GM21447 (cell line): ENCODE data around the gene PEX13.
"Not testable (repeated sequence)": the region's sequence is repeated elsewhere in the genome, so short reads cannot be mapped to it uniquely, and the experiment has no call there.

Experiments
- ATAC-seq: cut with Tn5 transposase; IDR thresholded peaks from one replicate; pipeline ENCODE4 v1.9.1; 2021; ENCODE audit not compliant: unreplicated experiment

Gene PEX13

GRCh38 chr2:61006486-61007105 lies 10.9 kb upstream of the PEX13 start:
- ATAC-seq: no peak

DNA sequence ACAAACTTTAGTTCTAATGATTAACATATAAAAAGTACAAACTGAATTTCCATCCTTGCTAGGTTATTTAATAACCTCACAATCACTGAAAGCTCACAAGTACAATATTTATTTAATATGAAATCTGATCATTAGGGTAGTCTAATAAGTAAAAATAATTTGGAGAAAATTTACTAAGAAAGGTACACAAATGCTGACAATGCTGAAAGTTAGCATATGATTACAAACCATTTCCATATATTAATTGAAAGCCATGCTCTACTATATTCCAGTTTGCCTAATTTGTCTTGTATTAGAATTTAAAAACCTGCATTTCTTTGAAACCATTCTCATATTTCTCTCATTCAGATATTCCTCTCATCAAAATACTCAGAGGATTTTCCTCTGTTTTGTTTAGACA lies 8.2 kb upstream of the PEX13 start:
- no peak for ATAC-seq

DNA sequence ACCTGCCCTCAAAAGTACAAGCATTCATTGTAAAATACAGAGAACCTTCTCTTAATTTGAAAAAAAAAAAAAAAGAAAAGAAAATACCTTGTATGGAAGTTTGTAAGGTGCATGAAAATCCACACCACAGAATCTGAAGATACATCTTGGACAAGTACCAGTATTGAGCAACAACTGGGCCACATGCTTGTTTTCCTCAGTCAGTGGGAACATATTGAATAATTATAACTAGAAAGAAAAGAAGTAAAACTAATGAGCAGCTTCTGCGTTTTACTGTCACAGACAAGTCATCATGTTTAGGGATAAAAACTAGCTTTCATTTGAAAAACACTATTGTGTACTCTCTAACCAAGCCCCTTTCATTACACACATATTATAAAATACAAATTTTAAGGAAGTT lies 5.8 kb upstream of the PEX13 start:
- ATAC-seq: no peak

DNA sequence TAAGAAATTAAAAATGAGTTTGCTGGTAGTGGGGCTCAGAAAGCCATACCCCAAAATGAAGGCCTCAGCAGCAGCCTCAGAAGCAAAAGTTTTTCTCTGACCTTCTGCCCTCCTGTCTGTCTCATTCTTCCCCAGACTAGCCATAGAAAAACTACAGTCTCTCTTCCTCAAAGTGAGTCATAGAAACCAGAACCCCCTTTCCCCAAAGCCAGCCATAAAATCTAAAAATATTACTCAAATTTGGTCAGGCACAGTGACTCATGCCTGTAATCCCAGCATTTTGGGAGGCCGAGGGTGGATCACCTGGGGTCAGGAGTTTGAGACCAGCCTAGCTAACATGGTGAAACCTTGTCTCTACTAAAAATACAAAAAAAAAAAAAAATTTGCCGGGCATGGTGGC lies 5.2 kb upstream of the PEX13 start:
- not testable (repeated sequence) for ATAC-seq

GRCh38 chr2:61013382-61013781 lies 4.1 kb upstream of the PEX13 start:
- no peak for ATAC-seq

DNA sequence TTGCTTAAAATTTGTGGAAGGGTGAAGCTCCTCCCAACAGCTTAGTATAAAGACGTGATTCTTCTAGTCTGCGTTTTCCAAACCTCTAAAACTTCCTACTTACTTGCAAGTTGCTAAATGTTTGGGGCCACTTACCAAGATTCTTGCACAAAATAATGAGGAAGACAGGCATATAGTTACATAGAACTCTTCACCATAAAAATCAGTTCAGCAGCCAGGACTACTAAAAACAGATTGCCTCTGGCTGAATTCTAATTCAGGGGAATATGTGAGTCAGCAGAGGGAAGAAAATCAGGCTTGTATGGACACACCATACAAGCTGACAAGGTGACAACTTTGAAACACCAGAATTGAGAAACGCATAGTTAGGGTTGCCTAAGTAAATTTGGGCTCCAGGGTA lies 2.8 kb upstream of the PEX13 start:
- no peak for ATAC-seq

GRCh38 chr2:61015976-61016375 lies 1.5 kb upstream of the PEX13 start:
- no peak for ATAC-seq

- ATAC-seq: peak; percentile 17
These were observed 1.0 kb upstream of the PEX13 start for GRCh38 chr2:61016392-61017002.

GRCh38 chr2:61017003-61017555 lies 441 bp upstream of the PEX13 start:
- ATAC-seq: peak; percentile 54

- no peak for ATAC-seq
These were observed 817 bp downstream of the PEX13 start for GRCh38 chr2:61018318-61018755.

GRCh38 chr2:61018798-61019197 lies 1.3 kb downstream of the PEX13 start:
- ATAC-seq: no peak

DNA sequence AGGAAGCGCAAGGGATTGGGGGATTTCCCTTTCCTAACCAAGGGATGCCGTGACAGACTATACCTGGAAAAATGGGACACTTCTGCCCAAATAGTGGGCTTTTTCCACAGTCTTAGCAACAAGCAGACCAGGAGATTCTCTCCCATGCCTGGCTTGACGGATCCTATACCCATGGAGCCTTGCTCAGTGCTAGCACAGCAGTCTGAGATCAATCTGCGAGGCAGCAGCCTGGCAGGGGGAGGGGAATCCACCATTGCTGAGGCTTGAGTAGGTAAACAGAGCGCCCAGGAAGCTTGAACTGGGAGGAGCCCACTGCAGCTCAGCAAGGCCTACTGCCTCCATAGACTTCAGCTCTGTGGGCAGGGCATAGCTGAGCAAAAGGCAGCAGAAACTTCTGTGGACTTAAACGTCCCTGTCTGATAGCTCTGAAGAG lies 3.7 kb downstream of the PEX13 start:
- no peak for ATAC-seq

- no peak for ATAC-seq
These were observed 6.2 kb downstream of the PEX13 start for GRCh38 chr2:61023670-61024069.

DNA sequence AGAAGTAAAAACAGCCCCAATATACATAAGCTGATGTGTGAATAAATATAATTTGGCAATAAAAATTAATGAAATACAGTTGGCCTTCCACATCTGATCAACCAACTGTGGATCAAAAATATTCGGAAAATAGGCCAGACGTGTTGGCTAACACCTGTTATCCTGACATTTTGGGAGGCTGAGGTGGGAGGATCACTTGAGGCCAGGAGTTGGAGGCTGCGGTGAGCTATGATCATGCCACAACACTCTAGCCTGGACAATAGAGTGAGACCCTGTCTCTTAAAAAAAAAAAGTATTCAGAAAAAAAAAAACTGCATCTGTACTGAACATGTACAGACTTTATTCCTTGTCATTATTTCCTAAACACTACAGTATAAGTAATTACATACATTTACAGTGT lies 12.0 kb downstream of the PEX13 start:
- no peak for ATAC-seq

DNA sequence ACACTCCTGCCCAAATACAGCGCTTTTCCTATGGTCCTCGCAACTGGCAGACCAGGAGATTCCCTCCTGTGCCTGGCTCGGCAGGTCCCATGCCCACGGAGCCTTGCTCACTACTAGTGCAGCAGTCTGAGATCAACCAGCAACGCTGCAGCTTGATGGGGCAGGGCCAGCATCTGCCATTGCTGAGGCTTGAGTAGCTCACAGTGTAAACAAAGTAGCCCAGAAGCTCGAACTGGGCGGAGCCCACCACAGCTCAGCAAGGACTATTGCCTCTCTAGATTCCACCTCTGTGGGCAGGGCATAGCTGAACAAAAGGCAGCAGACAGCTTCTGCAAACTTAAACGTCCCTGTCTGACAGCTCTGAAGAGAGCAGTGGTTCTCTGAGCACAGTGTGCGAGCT lies 17.1 kb downstream of the PEX13 start:
- ATAC-seq: not testable (repeated sequence)

DNA sequence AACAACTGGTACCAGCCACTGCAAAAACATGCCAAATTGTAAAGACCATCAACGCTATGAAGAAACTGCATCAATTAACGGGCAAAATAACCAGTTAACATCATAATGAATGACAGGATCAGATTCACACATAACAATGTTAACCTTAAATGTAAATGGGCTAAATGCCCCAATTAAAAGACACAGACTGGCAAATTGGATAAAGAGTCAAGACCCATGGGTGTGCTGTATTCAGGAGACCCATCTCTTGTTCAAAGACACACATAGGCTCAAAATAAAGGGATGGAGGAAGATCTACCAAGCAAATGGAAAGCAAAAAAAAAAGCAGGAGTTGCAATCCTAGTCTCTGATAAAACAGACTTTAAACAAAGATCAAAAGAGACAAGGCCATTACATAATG lies 19.1 kb downstream of the PEX13 start:
- not testable (repeated sequence) for ATAC-seq

DNA sequence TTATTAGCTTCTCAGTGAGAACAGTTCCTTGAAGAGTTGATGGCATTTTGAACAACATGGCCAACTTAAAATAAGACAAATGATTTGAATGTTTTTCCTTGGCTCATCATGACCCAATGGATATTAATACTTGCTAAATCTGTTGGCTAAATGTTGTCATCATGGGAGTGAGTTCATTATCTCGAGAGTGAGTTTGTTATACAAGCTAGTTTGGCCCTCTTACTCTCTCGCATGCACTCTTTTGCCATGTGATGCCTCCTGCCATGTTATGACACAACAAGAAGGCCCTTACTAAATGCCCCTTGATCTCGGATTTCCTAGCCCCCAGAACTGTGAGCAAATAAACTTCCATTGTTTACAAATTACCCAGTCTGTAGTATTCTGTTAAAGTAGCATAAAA lies 25.3 kb downstream of the PEX13 start:
- no peak for ATAC-seq

- ATAC-seq: no peak
These were observed 27.1 kb downstream of the PEX13 start for GRCh38 chr2:61044636-61045035.

DNA sequence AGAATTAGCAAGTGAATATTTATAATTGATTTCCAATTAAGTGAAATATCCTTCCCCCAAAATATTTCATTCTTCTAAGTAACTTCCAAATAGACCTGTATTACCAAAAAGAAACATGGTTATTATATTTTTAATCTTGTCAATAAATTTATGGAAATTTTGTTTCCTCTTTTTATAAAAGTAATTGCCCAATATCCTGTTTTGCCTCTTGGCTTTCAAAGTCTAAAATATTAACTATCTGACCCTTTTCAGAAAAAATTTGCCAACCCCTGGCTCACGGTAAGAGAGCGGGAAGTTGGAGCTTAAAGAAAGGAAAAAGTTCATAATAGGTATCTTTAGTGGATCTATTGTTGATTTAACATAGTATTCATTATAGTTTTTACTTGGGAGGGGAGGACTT lies 27.7 kb downstream of the PEX13 start:
- ATAC-seq: no peak

DNA sequence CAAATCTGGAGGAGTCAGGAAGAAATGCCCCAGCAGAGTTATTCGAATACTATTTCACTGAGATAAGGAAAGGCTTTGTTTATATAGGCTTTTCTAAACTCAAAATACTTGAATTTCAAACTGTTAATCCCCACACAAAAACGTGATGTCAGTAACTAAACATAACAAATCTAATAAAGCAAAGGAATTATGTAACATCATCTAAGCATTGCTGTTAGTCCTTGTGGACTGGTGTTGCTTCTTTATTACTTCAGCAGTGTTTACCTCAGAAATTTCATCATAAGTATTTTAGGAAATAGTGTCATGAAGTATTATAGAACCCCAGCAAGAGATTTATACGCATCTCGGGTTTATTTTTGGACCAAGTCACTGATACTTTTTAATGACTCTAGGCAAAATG lies 28.5 kb downstream of the PEX13 start:
- ATAC-seq: no peak

DNA sequence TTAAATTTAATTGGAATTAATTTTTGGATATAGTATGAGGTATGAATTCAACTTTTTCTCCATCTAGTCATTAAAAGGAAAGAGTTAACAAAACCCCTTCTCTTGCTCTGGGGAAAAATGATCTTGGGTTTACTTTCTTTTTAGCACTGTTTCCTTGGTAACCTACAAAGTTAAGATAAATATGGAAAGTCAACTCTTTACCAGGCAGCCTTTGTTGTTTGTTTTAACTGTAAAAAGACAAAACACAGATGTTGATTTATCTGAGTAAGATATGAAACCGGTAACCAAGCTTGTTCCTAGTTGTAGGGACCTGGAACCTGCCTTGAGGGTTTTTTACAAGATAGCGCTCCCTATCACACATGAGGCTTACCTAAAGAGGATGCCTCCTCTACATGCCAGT lies 38.0 kb downstream of the PEX13 start:
- no peak for ATAC-seq

- ATAC-seq: no peak
These were observed 40.0 kb downstream of the PEX13 start for GRCh38 chr2:61057562-61057961.

- no peak for ATAC-seq
These were observed 41.9 kb downstream of the PEX13 start for GRCh38 chr2:61059382-61059781.
